ENCODE results near the gene ERFL.

The ERFL gene

GRCh38 chr19:41928221-41928683 is at the start of gene ERFL:
ERFL (minus strand) TSS chr19:41928449; CDS start chr19:41912919, 15,530 bp downstream.
- DNase-seq: peak; percentile 63

DNA sequence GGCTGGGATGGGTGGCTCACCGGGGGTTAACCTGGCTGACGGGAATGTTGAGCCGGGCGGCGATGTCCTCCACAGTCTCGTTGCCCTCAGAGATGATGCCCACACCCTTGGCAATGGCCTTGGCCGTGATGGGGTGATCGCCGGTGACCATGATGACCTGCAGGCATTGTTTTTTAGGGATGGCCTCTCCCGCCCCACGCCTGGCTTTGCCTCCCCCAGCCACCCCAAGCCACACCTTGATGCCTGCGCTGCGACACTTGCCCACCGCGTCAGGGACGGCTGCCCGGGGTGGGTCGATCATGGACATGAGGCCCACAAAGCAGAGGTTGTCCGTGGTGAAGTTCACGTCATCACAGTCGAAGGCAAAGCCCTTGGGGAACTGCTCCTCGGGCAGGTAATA is 49.7 kb upstream of the ERFL start:
- no peak for DNase-seq

- DNase-seq: no peak
Measured at GRCh38 chr19:41974652-41975051, 46.4 kb upstream of the ERFL start.

DNA sequence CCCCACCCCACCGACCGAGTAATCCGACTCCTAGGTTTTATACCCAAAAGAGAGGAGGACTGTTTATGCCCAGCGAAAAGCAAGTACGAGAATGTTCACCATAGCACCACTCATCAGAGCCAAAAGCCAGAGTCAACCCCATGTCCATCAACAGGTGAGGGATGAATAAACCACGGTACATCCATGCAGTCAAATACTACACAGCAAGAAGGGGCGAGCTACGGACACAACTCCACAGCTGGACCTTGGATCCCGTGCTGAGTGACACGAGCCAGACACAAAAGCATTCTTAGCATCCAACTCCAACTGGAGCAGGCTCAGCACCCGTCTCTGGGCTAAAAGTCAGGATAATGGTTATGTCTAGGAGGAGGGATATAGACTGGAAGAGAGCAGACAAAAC is 43.1 kb upstream of the ERFL start:
- no peak for DNase-seq

DNA sequence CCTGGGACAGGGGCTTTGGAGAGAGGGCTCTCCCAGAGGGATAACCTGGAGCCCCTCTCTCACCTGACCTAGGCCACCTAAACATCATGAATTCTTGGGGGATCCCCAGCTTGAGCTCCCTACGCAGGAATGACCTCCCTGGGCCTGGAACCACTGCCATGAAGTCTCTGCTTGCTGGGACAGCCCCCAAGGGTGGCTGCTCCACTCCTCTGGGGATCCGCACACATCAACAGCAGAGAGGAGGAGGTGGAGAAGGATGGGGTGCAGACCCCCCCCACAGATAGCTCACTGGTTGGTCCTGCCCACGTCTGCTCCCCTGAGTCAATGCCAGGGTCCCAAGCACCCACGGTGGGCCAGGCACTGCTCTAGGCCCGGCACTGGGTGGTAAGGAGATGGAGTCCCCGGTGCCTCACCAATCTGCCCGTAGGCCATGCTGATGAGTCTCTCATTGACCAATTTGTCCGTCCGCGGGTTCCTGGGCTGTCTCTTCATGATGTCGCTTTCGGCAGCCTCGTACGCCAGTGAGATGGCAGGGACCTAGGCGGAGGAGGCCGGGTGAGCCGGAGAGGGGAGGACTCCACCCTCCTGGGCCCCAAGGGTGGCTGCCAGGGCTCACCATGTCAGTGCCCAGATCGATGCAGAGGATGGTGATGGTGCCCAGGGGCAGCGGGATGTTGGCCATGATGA is 41.7 kb upstream of the ERFL start:
- no peak for DNase-seq

DNA sequence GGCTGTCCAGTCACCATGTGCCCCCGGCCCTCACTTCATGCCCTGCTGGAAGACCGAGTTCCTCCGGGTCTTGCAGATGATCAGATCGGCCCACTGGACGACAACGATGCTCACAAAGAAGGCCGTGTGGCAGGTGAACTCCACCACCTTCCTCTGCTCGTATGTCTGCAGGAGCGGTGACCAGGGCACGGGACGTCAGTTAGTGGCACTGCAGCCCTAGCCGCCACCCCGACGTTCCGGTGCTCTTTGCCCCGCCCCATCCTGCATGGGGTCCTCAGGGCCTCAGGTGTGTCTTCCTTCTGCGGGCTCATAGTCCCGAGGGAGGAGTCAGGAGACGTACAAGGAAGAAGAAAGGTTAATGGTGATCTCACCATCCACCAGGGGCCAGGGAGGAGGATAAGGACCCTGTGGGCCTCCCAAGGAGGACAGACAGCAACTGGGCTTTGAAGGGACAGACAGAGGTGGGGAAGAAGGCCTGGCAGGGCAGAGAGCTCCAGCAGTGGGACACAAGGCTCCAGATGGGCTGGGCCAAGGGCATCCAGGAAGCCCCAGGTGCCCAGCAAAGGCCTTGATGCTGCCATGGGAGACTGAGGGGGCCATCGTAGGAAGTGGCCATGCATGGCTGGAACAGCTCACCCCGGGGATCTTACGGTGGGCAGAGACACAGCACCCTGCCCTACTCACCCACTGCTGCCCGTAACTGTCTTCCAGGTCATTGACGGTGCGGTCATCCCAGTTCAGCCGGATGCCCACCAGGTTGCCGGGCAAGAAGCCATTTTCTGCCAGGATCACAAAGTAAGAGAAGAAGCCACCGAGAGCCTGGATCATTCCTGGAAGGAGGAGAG is 40.7 kb upstream of the ERFL start:
- DNase-seq: no peak

- no peak for DNase-seq
Measured at GRCh38 chr19:41967054-41967783, 39.0 kb upstream of the ERFL start.

DNA sequence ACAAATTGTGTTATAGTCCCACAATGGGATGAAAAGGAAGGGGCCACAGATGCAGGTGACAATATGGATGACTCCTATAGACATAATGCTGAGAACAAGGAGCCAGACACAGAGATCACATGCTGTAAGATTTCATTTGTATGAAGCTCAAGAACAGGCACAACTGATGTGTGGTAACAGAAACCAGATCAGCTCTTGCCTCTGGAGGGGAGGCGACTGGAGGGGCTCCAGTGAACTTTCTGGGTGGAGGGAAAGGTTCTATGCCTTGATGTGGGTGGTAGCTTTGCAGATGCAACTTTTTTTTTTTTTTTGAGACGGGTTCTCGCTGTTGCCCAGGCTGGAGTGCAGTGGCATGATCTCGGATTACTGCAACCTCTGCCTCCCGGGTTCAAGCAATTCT is 36.9 kb upstream of the ERFL start:
- DNase-seq: no peak

DNA sequence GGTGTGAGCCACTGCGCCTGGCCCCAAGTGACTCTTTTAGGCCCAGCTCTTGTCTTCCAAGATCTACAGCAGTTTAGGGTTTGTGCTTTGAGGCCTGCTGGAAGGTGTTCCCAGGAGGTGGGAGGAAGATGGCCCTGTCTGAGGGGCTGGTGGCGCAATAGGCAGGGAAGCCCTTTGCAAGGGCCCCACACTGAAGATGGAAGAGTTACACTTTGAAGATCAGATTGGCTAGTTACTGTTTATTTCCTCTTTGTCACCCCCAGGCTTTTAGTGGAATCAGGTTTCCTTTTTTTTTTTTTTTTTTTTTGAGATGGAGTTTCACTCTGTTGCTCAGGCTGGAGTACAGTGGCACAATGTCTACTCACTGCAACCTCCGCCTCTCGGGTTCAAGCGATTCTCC is 32.7 kb upstream of the ERFL start:
- peak; percentile 34 for DNase-seq

GRCh38 chr19:41959056-41960053 is 31.1 kb upstream of the ERFL start, which contains the start of gene RABAC1:
RABAC1 (minus strand) TSS chr19:41959321; CDS start chr19:41959292, 29 bp downstream.
- peak; percentile 97 for DNase-seq

GRCh38 chr19:41958367-41959055 is 30.3 kb upstream of the ERFL start:
- peak; percentile 92 for DNase-seq

GRCh38 chr19:41957838-41958366 is 29.7 kb upstream of the ERFL start:
- peak; percentile 95 for DNase-seq

GRCh38 chr19:41957161-41957837 is 29.1 kb upstream of the ERFL start:
- DNase-seq: no peak

GRCh38 chr19:41956621-41957020 is 28.4 kb upstream of the ERFL start:
- no peak for DNase-seq

DNA sequence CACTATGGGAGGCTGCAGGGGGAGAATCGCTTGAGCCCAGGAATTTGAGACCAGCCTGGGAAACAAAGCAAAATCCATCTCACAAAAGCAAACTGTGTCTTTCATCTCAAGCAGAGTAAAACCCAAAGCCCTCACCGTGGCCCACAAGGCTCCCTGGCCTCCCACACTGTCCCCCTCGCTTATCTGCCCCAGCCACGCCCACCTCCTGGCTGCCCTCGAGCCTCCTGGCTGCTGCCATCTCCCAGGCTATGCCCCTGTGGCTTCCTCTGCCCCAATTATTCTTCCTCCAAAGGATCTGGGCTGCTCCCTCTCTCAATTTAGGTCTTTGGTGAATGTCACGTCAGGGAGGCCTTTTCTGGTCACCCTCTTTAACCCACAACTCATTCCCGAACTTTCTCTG is 27.3 kb upstream of the ERFL start:
- no peak for DNase-seq

- peak; percentile 80 for DNase-seq
Measured at GRCh38 chr19:41951686-41952172, 23.5 kb upstream of the ERFL start.

DNA sequence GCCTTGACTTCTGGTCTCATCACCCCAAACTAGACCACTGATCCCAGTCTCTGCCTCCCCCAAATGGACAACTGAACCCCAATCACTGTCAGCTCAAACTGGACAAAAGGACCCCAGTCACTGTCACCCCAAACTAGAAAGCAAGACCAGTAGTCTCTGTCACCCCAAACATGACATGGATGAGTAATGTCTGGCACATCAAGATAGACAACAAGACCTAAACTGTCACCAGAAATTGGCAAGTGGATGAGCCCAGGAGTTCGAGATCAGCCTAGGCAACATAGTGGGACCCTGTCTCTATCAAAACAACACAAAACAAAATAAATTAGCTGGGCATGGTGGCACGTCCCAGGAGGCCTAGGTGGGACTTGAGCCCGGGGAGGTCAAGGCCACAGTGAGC is 18.8 kb upstream of the ERFL start:
- no peak for DNase-seq

- DNase-seq: no peak
Measured at GRCh38 chr19:41945135-41945766, 17.0 kb upstream of the ERFL start.

DNA sequence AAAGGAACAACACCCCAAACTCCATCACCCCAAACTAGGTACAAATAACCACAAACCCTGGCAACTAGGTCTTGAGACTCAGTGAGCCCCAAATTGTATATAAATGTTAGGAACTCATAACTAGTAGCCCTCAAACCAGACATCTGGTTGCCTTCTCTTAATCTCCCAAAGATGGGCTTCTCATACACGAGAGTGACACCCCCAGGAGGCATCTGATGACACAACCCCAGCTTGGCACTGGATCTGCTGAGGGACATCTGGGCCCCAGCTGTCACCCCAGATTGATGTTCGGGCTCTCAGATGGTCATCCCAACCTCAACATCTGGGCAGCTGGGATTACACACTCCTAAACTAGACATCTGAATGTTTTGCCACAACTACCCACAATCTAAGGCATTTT is 16.1 kb upstream of the ERFL start:
- DNase-seq: no peak
